ENCODE measurements around the gene CALN1.

GRCh38 chr7:72411419-72411818, 719 bp downstream of the CALN1 start:
- TF ChIP-seq POLR2A (IDR thresholded peaks at IDR 0.05), result no peak
- TF ChIP-seq CTCF (IDR thresholded peaks at IDR 0.05), result no peak
